ENCODE measurements around the gene DNAJC10. TPM values are rescaled to one million over a fixed set of nuclear protein-coding genes. Genes with fewer than 3 reads are reported as not detected.
"Not testable (repeated sequence)": the region's sequence is repeated elsewhere in the genome, so short reads cannot be mapped to it uniquely, and the experiment has no call there.

Gene DNAJC10
- total RNA-seq, 1 donor from 2014 or later, result 158 TPM

GRCh38 chr2:182758379-182758778 lies 42.3 kb downstream of the DNAJC10 start:
- no peak for TF ChIP-seq CTCF (IDR thresholded peaks at IDR 0.05; ENCODE audit: unreplicated experiment)
- H3K4me1 Mint-ChIP-seq (ENCODE audit: unreplicated experiment), result no peaks in the 10 kb centered on the region
- peaks cover 1% of the 10 kb centered on the region for H3K27me3 Mint-ChIP-seq (ENCODE audit: unreplicated experiment)
- no peak for DNase-seq (ENCODE audit: low spot score)
- no peak overlapping the region for H3K27ac Mint-ChIP-seq (ENCODE audit: unreplicated experiment)
- H3K9me3 Mint-ChIP-seq (ENCODE audit: unreplicated experiment), result no peaks in the 10 kb centered on the region
- H3K36me3 Mint-ChIP-seq (ENCODE audit: low read depth, unreplicated experiment), result peaks cover 41% of the 10 kb centered on the region
- no peak overlapping the region for H3K4me3 Mint-ChIP-seq (ENCODE audit: unreplicated experiment)

- H3K36me3 Mint-ChIP-seq (ENCODE audit: low read depth, unreplicated experiment), result peaks cover 48% of the 10 kb centered on the region
- peaks cover 12% of the 10 kb centered on the region for H3K4me1 Mint-ChIP-seq (ENCODE audit: unreplicated experiment)
- no peaks in the 10 kb centered on the region for H3K9me3 Mint-ChIP-seq (ENCODE audit: unreplicated experiment)
- peaks cover 4% of the 10 kb centered on the region for H3K27me3 Mint-ChIP-seq (ENCODE audit: unreplicated experiment)
- H3K4me3 Mint-ChIP-seq (ENCODE audit: unreplicated experiment), result no peak overlapping the region
- DNase-seq (ENCODE audit: low spot score), result no peak
- TF ChIP-seq CTCF (IDR thresholded peaks at IDR 0.05; ENCODE audit: unreplicated experiment), result no peak
- peak overlapping the region; percentile 48 for H3K27ac Mint-ChIP-seq (ENCODE audit: unreplicated experiment)
Measured at GRCh38 chr2:182761903-182762302, 45.8 kb downstream of the DNAJC10 start.

- DNase-seq (ENCODE audit: low spot score), result peak; percentile 33
- Mint-ChIP-seq H3K36me3 (ENCODE audit: low read depth, unreplicated experiment) (peaks cover 51% of the 10 kb centered on the region), H3K9me3 (ENCODE audit: unreplicated experiment) (no peaks in the 10 kb centered on the region), H3K27me3 (ENCODE audit: unreplicated experiment) (peaks cover 8% of the 10 kb centered on the region), H3K27ac (ENCODE audit: unreplicated experiment) (peak overlapping the region; percentile 30), H3K4me1 (ENCODE audit: unreplicated experiment) (peaks cover 26% of the 10 kb centered on the region), H3K4me3 (ENCODE audit: unreplicated experiment) (no peak overlapping the region)
- peak; percentile 70 for TF ChIP-seq CTCF (IDR thresholded peaks at IDR 0.05; ENCODE audit: unreplicated experiment)
Measured at GRCh38 chr2:182763311-182763912, 47.4 kb downstream of the DNAJC10 start.

- H3K27me3 Mint-ChIP-seq (ENCODE audit: unreplicated experiment), result peaks cover 8% of the 10 kb centered on the region
- H3K9me3 Mint-ChIP-seq (ENCODE audit: unreplicated experiment), result peaks cover 1% of the 10 kb centered on the region
- H3K4me1 Mint-ChIP-seq (ENCODE audit: unreplicated experiment), result peaks cover 27% of the 10 kb centered on the region
- TF ChIP-seq CTCF (IDR thresholded peaks at IDR 0.05; ENCODE audit: unreplicated experiment), result no peak
- no peak overlapping the region for H3K27ac Mint-ChIP-seq (ENCODE audit: unreplicated experiment)
- peaks cover 62% of the 10 kb centered on the region for H3K36me3 Mint-ChIP-seq (ENCODE audit: low read depth, unreplicated experiment)
- H3K4me3 Mint-ChIP-seq (ENCODE audit: unreplicated experiment), result no peak overlapping the region
- DNase-seq (ENCODE audit: low spot score), result no peak
Measured at GRCh38 chr2:182766626-182767025, 50.6 kb downstream of the DNAJC10 start.

- Mint-ChIP-seq H3K27me3 (ENCODE audit: unreplicated experiment) (peaks cover 8% of the 10 kb centered on the region), H3K27ac (ENCODE audit: unreplicated experiment) (peak overlapping the region; percentile 20), H3K4me3 (ENCODE audit: unreplicated experiment) (peak overlapping the region; percentile 52), H3K9me3 (ENCODE audit: unreplicated experiment) (peaks cover 11% of the 10 kb centered on the region), H3K4me1 (ENCODE audit: unreplicated experiment) (peaks cover 27% of the 10 kb centered on the region), H3K36me3 (ENCODE audit: low read depth, unreplicated experiment) (peaks cover 65% of the 10 kb centered on the region)
- TF ChIP-seq CTCF (IDR thresholded peaks at IDR 0.05; ENCODE audit: unreplicated experiment), result peak; percentile 58
- DNase-seq (ENCODE audit: low spot score), result no peak
Measured at GRCh38 chr2:182767578-182767977, 51.5 kb downstream of the DNAJC10 start.

GRCh38 chr2:182768950-182769349 lies 52.9 kb downstream of the DNAJC10 start:
- H3K9me3 Mint-ChIP-seq (ENCODE audit: unreplicated experiment), result peaks cover 16% of the 10 kb centered on the region
- H3K4me3 Mint-ChIP-seq (ENCODE audit: unreplicated experiment), result peak overlapping the region; percentile 79
- not testable (repeated sequence) for H3K27me3 Mint-ChIP-seq (ENCODE audit: unreplicated experiment); DNase-seq (ENCODE audit: low spot score); H3K27ac Mint-ChIP-seq (ENCODE audit: unreplicated experiment)
- H3K4me1 Mint-ChIP-seq (ENCODE audit: unreplicated experiment), result peaks cover 32% of the 10 kb centered on the region
- H3K36me3 Mint-ChIP-seq (ENCODE audit: low read depth, unreplicated experiment), result peaks cover 71% of the 10 kb centered on the region
